Subcutaneous adipose tissue (tissue), 4 donors: ENCODE results near the gene SLC3A2. TPM values are rescaled to one million over a fixed set of nuclear protein-coding genes. Genes with fewer than 3 reads are reported as not detected.

Experiments used
- CTCF ChIP-seq: fragments of 450-650 bp; IDR thresholded peaks from one replicate; pipeline ENCODE4 v1.5.1; 2016; ENCODE audit warnings: low read depth, mild to moderate bottlenecking, control low read depth, antibody characterized with exemption, moderate library complexity
- total RNA-seq, 4 donors: library from RNA; depleted of rRNA; stranded (reverse); fragments of >200 nt; gene quantifications; one replicate each; pipeline ENCODE4 v1.1.0, GENCODE V29; 2016

Gene SLC3A2
- total RNA-seq, 4 donors from 2014 or later, result 104 to 163 (median 125) TPM

GRCh38 chr11:62841361-62842170, 39.1 kb upstream of the SLC3A2 start:
- no peak for TF ChIP-seq CTCF

- no peak for TF ChIP-seq CTCF
Observed at GRCh38 chr11:62842171-62842741, 38.4 kb upstream of the SLC3A2 start.

- TF ChIP-seq CTCF, result no peak
Observed at GRCh38 chr11:62843466-62843865, 37.2 kb upstream of the SLC3A2 start.

GRCh38 chr11:62844154-62844553, 36.5 kb upstream of the SLC3A2 start:
- no peak for TF ChIP-seq CTCF

- TF ChIP-seq CTCF, result no peak
Observed at GRCh38 chr11:62846177-62846576, 34.5 kb upstream of the SLC3A2 start.

GRCh38 chr11:62847767-62848314, 32.9 kb upstream of the SLC3A2 start:
- TF ChIP-seq CTCF, result no peak
